NOMO-1 (cell line): Measurements from ENCODE around the gene ARPC1B.
A peak's percentile ranks its signal among the peaks of the same experiment; 100 is the strongest.
"Not testable (repeated sequence)": the region's sequence is repeated elsewhere in the genome, so short reads cannot be mapped to it uniquely, and the experiment has no call there.

ENCODE experiments used
- DNase-seq, 2 experiments: peaks; one replicate each; lab custom pipeline; 2025; ENCODE audit not compliant: unreplicated experiment in 2 of 2; lab: John Stamatoyannopoulos, UW

ARPC1B gene

GRCh38 chr7:99366646-99367045 lies 7.9 kb upstream of the ARPC1B start:
- no peak for DNase-seq

GRCh38 chr7:99368750-99369389 lies 5.7 kb upstream of the ARPC1B start:
- no peak for DNase-seq

GRCh38 chr7:99369767-99370391 lies 4.7 kb upstream of the ARPC1B start:
- DNase-seq: no peak

GRCh38 chr7:99371376-99371920 lies 3.1 kb upstream of the ARPC1B start:
- DNase-seq: no peak

GRCh38 chr7:99372275-99373090 lies 2.0 kb upstream of the ARPC1B start:
- peak in 1 of 2 experiments; percentile 35 for DNase-seq

- no peak for DNase-seq
Observed at GRCh38 chr7:99373091-99374066, 1.2 kb upstream of the ARPC1B start.

GRCh38 chr7:99375070-99375807 lies 709 bp downstream of the ARPC1B start:
- peak; percentile 81 to 86 for DNase-seq

- DNase-seq: peak; percentile 97 to 98
Observed at GRCh38 chr7:99379043-99379577, 4.6 kb downstream of the ARPC1B start.

- not testable (repeated sequence) for DNase-seq
Observed at GRCh38 chr7:99379693-99380031, 5.1 kb downstream of the ARPC1B start.

- DNase-seq: peak; percentile 98 to 100
Observed at GRCh38 chr7:99380032-99380822, 5.7 kb downstream of the ARPC1B start.

GRCh38 chr7:99380823-99381663 lies 6.5 kb downstream of the ARPC1B start:
- DNase-seq: no peak

- no peak for DNase-seq
Observed at GRCh38 chr7:99381664-99382075, 7.1 kb downstream of the ARPC1B start.

GRCh38 chr7:99383203-99383602 lies 8.7 kb downstream of the ARPC1B start:
- DNase-seq: no peak

GRCh38 chr7:99383791-99384370 lies 9.4 kb downstream of the ARPC1B start:
- DNase-seq: no peak

- no peak for DNase-seq
Observed at GRCh38 chr7:99384523-99384922, 10.0 kb downstream of the ARPC1B start.

- no peak for DNase-seq
Observed at GRCh38 chr7:99385564-99385963, 11.0 kb downstream of the ARPC1B start.

GRCh38 chr7:99386584-99387238 lies 12.2 kb downstream of the ARPC1B start:
- DNase-seq: peak; percentile 55 to 60
